Activated T-helper 1 cell treated with anti-CD3 and anti-CD28 coated beads, Interleukin-12 subunit alpha, Interleukin-12 subunit beta, Interleukin-2, Interleukin-4 antibody, amounts not matched to agents 30 ng/mL and 10 ng/mL and 1 ng/mL, durations not matched to agents 14 hours and 24 hours and 36 hours (primary cell): ENCODE results near the gene ARMC9. TPM values are rescaled to one million over a fixed set of nuclear protein-coding genes. Genes with fewer than 3 reads are reported as not detected.

Source experiments
- DNase-seq: peaks from one replicate; pipeline ENCODE4 v3.0.0; 2021; ENCODE audit warnings: low spot score
- H3K27ac Mint-ChIP-seq: one replicate; pipeline ENCODE4 v1.8.0; 2021; ENCODE audit warnings: mild to moderate bottlenecking, mixed read lengths
- H3K27me3 Mint-ChIP-seq: one replicate; pipeline ENCODE4 v1.8.0; 2022; ENCODE audit warnings: mild to moderate bottlenecking, moderate library complexity, mixed read lengths; ENCODE audit not compliant: insufficient read depth
- H3K36me3 Mint-ChIP-seq: one replicate; pipeline ENCODE4 v1.8.0; 2021; ENCODE audit warnings: low read depth, mixed read lengths
- H3K4me1 Mint-ChIP-seq: one replicate; pipeline ENCODE4 v1.8.0; 2021; ENCODE audit warnings: low read depth, mixed read lengths
- H3K4me3 Mint-ChIP-seq: one replicate; pipeline ENCODE4 v1.8.0; 2021; ENCODE audit warnings: mild to moderate bottlenecking, moderate library complexity, mixed read lengths
- H3K9me3 Mint-ChIP-seq: one replicate; pipeline ENCODE4 v1.8.0; 2021; ENCODE audit warnings: mixed read lengths
- intact Hi-C: fragments of 100-400 bp; cut with micrococcal nuclease; formaldehyde crosslinking; loops from one replicate; pipeline ENCODE4 v1.15.1; 2024
- total RNA-seq: library from RNA; stranded (reverse); gene quantifications from 2 replicates; pipeline ENCODE4 v1.2.3, GENCODE V29; 2022

ARMC9 gene
- total RNA-seq, 1 donor from 2014 or later, result 3.8 TPM

DNA sequence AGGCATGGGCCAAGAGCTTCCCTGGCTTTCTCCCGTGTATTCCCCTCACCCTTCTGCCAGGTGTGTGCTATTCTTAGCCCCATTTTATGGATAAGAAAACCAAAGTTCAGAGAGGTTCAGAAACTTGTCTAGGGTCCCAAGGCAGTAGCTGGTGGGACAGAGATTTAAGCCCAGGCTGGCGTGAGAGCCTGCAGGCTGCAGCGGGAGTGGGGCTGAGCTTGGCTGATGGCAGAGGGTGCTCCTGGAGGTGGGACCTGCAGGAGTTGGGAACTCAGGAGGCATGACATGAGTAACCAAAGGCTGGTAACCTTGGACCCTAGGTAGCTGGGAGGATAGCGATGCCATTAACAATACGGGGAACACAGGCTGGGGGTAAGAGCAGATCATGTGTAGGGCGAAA lies 109.8 kb downstream of the ARMC9 start:
- Mint-ChIP-seq H3K4me1 (no peaks in the 10 kb centered on the region), H3K4me3 (no peak overlapping the region), H3K36me3 (no peaks in the 10 kb centered on the region), H3K27ac (no peak overlapping the region), H3K9me3 (no peaks in the 10 kb centered on the region), H3K27me3 (peaks cover 2% of the 10 kb centered on the region)
- intact Hi-C loops, result no loop called here
- DNase-seq, result no peak

- no peak overlapping the region for H3K27ac Mint-ChIP-seq
- H3K4me1 Mint-ChIP-seq, result no peaks in the 10 kb centered on the region
- DNase-seq, result no peak
- no peaks in the 10 kb centered on the region for H3K36me3 Mint-ChIP-seq
- H3K4me3 Mint-ChIP-seq, result no peak overlapping the region
- H3K27me3 Mint-ChIP-seq, result peaks cover 2% of the 10 kb centered on the region
- H3K9me3 Mint-ChIP-seq, result no peaks in the 10 kb centered on the region
- intact Hi-C loops, result no loop called here
Observed at GRCh38 chr2:231308631-231309428, 110.4 kb downstream of the ARMC9 start.

DNA sequence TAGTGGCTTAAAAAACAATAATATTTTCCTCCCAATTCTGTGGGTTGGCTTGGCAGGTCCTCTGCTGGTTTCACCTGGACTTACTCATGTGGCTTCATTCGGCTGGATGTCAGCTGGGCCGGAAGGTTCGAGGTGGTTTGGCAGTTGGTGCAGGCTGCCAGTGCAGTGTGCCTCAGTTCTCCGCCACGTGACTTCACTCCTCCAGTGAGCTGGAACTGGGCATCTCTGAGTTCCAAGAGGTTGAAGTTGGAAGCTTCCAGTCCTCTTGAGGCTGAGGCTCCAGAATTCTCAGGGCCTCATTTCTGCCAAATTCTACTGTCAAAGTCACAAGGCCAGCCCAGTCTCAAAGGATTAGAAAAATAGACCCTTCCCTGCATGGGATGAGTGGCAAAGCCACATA lies 113.6 kb downstream of the ARMC9 start:
- no peaks in the 10 kb centered on the region for H3K9me3 Mint-ChIP-seq
- intact Hi-C loops, result no loop called here

DNA sequence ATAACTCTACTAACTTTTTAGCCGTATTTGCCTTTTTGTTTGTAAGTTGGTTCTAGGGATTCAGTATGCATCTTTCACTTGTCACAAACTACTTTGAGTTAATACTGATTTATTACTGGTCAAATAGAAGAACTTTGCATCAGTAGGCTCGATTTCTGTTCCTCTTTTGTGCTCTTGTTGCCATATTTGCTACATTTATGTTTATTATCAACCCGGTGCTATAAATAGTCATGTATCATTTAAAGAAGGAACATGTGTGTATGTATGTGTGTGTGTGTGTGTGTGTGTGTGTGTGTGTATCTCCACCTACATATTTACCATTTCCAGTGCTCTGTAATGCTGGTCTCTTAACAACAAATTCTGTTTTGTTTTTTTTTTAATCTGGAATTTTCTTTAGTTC lies 117.5 kb downstream of the ARMC9 start:
- H3K36me3 Mint-ChIP-seq, result peaks cover 2% of the 10 kb centered on the region

More for the DNA sequence above, 113.6 kb downstream of the ARMC9 start:
- no peak for DNase-seq
- peaks cover 5% of the 10 kb centered on the region for H3K27me3 Mint-ChIP-seq
- no peak overlapping the region for H3K27ac Mint-ChIP-seq
- no peaks in the 10 kb centered on the region for H3K36me3 Mint-ChIP-seq
- no peak overlapping the region for H3K4me3 Mint-ChIP-seq
- no peaks in the 10 kb centered on the region for H3K4me1 Mint-ChIP-seq

GRCh38 chr2:231317579-231317978 lies 119.1 kb downstream of the ARMC9 start:
- Mint-ChIP-seq H3K36me3 (peaks cover 2% of the 10 kb centered on the region), H3K4me3 (no peak overlapping the region), H3K27ac (no peak overlapping the region), H3K4me1 (no peaks in the 10 kb centered on the region), H3K27me3 (peaks cover 16% of the 10 kb centered on the region), H3K9me3 (peaks cover 9% of the 10 kb centered on the region)
- intact Hi-C loops, result no loop called here
- no peak for DNase-seq

More for the DNA sequence above, 117.5 kb downstream of the ARMC9 start:
- DNase-seq, result no peak
- intact Hi-C loops, result no loop called here
- H3K27me3 Mint-ChIP-seq, result peaks cover 10% of the 10 kb centered on the region
- peaks cover 9% of the 10 kb centered on the region for H3K9me3 Mint-ChIP-seq
- H3K4me3 Mint-ChIP-seq, result no peak overlapping the region
- H3K4me1 Mint-ChIP-seq, result no peaks in the 10 kb centered on the region
- H3K27ac Mint-ChIP-seq, result no peak overlapping the region

- intact Hi-C loops, result no loop called here
- no peak overlapping the region for H3K27ac Mint-ChIP-seq
- H3K27me3 Mint-ChIP-seq, result peaks cover 16% of the 10 kb centered on the region
- no peaks in the 10 kb centered on the region for H3K4me1 Mint-ChIP-seq
- DNase-seq, result no peak
- H3K9me3 Mint-ChIP-seq, result peaks cover 9% of the 10 kb centered on the region
- no peak overlapping the region for H3K4me3 Mint-ChIP-seq
- peaks cover 2% of the 10 kb centered on the region for H3K36me3 Mint-ChIP-seq
Observed at GRCh38 chr2:231318436-231318835, 120.0 kb downstream of the ARMC9 start.

DNA sequence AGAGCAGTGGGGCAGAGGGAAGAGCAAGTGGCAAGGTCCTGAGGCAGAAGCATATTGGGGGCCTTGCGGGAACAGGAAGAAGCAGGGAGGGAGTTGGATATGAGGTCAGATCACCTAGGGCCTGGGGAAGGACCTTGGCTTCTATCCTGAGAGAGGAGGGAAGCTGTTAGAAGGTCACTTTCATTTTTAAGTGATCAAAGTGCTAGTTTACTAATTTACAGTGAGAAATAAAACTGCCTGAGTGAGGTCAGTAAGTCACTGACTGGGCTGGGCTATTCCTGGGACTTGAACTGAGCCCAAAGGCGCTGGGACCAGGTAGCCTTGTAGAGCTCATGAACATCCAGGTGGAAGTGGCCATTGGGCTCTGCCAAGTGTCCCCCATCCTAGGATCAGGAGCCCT lies 120.5 kb downstream of the ARMC9 start:
- Mint-ChIP-seq H3K27ac (no peak overlapping the region), H3K4me1 (no peaks in the 10 kb centered on the region), H3K9me3 (peaks cover 9% of the 10 kb centered on the region), H3K4me3 (no peak overlapping the region), H3K27me3 (peaks cover 16% of the 10 kb centered on the region), H3K36me3 (peaks cover 2% of the 10 kb centered on the region)
- no peak for DNase-seq
- intact Hi-C loops, result no loop called here

DNA sequence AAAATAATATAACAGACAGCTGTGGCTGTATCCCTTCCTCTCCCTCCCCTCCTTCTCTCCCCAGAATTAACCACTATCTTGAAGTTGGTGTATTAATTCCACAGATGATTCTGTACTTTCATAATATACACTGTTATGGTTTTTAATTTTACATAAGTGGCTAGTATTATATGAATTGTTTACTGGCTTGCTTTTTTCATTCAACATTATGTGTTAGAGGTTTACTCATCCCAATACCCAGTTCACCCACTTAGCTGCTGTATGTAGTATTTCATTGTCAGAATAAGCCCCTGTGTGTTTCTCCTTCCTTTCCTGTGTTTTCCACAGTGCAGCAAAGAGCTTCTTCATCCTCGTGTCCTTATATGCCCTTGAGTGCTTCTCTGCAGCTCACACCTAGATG lies 121.4 kb downstream of the ARMC9 start:
- DNase-seq, result no peak
- Mint-ChIP-seq H3K4me1 (no peaks in the 10 kb centered on the region), H3K9me3 (peaks cover 9% of the 10 kb centered on the region), H3K27me3 (peaks cover 13% of the 10 kb centered on the region), H3K27ac (no peak overlapping the region), H3K36me3 (peaks cover 2% of the 10 kb centered on the region), H3K4me3 (no peak overlapping the region)
- intact Hi-C loops, result no loop called here

DNA sequence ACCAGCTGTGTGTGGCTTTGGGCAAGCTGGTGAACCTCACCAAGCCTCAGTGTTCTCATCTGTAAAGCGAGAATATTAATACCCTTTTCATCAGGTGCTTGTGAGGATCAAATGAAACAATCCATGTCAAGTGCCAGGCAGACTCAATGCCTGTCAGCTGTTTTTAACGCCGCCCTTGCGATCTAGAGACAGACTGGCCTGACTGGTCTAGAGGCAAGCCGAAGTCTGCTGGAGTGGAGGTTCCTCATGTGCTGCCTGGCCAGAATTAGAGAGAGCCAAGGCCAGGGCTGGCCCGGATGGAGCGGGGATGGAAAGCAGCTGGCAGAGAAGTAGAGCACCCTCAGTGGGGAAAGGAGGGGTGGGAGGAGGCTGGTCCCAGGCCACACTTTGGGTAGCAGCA lies 122.6 kb downstream of the ARMC9 start:
- Mint-ChIP-seq H3K4me1 (no peaks in the 10 kb centered on the region), H3K9me3 (peaks cover 9% of the 10 kb centered on the region), H3K27ac (no peak overlapping the region), H3K4me3 (no peak overlapping the region), H3K36me3 (peaks cover 2% of the 10 kb centered on the region), H3K27me3 (peaks cover 13% of the 10 kb centered on the region)
- DNase-seq, result no peak
- intact Hi-C loops, result no loop called here

DNA sequence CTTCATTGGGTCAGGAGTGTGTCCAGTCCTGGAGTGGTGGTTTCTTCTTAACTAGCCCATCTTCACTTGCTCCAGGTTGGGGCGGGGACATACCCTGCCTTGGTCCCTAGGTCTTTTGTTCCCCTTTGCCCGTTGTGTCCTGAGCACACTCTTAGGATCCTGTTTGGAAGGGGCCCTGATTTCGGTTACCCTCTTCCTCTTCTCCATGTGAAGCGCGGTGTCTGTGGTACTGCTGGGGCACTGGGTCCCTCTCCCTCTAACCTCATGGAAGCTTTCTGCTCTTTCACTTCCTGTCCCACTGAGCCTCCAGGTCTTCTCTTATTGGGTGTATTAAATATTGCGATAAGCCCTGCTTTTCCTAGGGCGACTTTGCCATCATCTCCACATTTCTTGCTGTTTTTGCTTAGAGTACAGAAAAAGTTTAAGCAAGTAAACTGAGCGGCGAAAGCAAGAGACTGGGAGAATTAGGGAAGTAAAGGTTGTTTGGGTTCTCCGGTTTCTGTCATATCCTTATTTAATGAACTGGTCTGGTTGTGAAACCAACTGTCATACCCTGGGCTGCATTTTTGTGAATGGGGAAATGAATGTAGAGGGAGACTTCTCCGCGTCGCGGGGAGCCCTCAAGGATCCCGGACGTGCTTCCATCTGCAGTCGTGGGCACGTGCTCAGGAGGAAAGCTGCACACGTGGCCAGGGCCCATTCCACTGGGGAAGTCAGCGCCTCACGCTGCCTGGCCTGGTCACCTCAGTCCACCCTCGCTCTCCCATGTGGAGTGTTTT lies 123.3 kb downstream of the ARMC9 start:
- Mint-ChIP-seq H3K4me1 (no peaks in the 10 kb centered on the region), H3K27ac (no peak overlapping the region), H3K36me3 (peaks cover 2% of the 10 kb centered on the region), H3K4me3 (no peak overlapping the region), H3K27me3 (peaks cover 13% of the 10 kb centered on the region), H3K9me3 (peaks cover 9% of the 10 kb centered on the region)
- DNase-seq, result no peak
- intact Hi-C loops, result no loop called here

GRCh38 chr2:231323316-231323715 lies 124.9 kb downstream of the ARMC9 start:
- no peak for DNase-seq
- Mint-ChIP-seq H3K4me3 (no peak overlapping the region), H3K9me3 (no peaks in the 10 kb centered on the region), H3K36me3 (no peaks in the 10 kb centered on the region), H3K4me1 (no peaks in the 10 kb centered on the region), H3K27ac (no peak overlapping the region), H3K27me3 (peaks cover 13% of the 10 kb centered on the region)
- intact Hi-C loops, result no loop called here

- DNase-seq, result no peak
- Mint-ChIP-seq H3K4me1 (no peaks in the 10 kb centered on the region), H3K27ac (no peak overlapping the region), H3K4me3 (no peak overlapping the region), H3K9me3 (no peaks in the 10 kb centered on the region), H3K36me3 (no peaks in the 10 kb centered on the region), H3K27me3 (peaks cover 14% of the 10 kb centered on the region)
- intact Hi-C loops, result no loop called here
Observed at GRCh38 chr2:231325826-231326225, 127.4 kb downstream of the ARMC9 start.

DNA sequence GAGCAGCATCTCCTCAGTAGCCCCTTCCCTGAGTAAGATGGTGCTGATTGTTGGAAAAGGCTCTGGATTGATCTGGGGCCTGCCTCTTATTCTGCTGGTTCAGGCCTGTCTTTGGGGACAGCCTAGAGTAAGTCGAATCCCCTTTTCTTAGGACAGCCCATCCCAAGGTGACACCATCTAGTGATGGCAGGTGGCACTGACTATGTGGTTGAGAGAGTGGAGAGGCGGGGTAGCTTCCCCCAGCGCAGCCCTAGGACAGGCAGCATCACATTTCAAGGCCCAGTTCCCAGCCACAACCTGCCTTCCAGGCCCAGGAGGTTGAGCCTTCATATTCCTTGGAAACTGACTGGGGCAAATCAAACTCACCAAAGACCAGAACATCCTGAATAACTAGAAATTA lies 128.0 kb downstream of the ARMC9 start:
- no peaks in the 10 kb centered on the region for H3K9me3 Mint-ChIP-seq
- no peak for DNase-seq
- H3K27me3 Mint-ChIP-seq, result peaks cover 13% of the 10 kb centered on the region
- H3K36me3 Mint-ChIP-seq, result no peaks in the 10 kb centered on the region
- intact Hi-C loops, result no loop called here
- no peak overlapping the region for H3K4me3 Mint-ChIP-seq
- H3K4me1 Mint-ChIP-seq, result no peaks in the 10 kb centered on the region
- H3K27ac Mint-ChIP-seq, result no peak overlapping the region
